ENCODE data around the gene BORCS6. TPM values are rescaled to one million over a fixed set of nuclear protein-coding genes. Genes with fewer than 3 reads are reported as not detected.

Gene BORCS6
- total and polyA plus RNA-seq, 2 of the 13 experiments (the other 11 are each of a cell fraction or from before 2014, with no cell fraction given), result 2.0 to 5.1 TPM

DNA sequence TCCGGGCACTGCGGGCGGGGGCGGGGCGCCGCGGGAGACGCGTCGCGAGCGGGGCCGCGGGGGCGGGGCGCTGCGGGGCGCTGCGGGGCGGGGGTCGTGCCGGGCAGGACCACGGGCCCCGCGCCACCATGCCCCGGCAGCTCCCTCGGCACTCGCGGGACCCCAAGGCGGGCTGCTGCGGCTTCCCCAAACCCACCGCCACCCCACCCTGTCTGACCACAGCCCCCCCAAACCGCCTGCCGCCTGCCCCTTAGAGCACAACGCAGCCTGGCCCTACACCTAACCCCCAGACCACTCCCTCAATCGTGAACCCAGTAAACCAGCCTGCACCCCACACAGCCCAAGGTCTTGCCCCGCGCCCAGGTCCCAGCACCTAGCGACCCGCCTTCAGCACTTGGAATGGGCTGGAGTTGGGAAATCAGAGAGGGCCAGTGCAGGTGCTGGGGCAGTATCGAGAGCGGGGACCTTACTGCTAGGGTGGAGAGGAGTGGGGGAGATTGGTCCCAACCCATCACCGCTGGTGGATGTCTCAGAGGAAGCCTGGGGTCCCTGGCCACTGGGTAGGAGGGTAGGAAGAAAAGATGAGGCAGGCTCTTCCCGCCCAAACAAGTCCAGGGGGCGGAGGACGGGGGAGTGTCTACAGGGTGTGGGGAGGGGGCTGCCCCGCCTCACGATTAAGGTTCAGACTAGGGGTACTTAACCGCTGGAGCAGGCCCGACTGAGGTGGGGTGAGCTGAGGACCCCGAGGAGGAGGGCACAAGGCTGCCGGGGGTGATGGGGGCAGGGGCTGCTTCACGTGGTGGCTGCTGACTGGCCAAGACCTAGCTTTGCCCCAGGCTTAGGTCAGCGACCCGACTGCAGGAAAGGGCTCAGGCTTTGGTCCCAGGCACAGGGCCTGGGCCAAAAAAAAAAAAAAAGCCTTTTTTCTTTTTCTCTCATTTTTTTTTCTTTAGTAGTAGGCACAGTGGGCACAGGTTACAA is 26.7 kb downstream of the BORCS6 start (continued):
- no peak for TF ChIP-seq ZNF275 (CRISPR knock-in tag; IDR thresholded peaks at IDR 0.05; ENCODE audit: borderline replicate concordance)
- no peak for TF ChIP-seq SRF (IDR thresholded peaks at IDR 0.05; ENCODE audit: low read depth, low read length)
- TF ChIP-seq TMF1 (CRISPR knock-in tag; IDR thresholded peaks at IDR 0.05; ENCODE audit: low read depth), result no peak
- no peak for TF ChIP-seq REST (IDR thresholded peaks at IDR 0.05; ENCODE audit: borderline replicate concordance in 1 of 2, low read depth in 1 of 2, low read length in 2 of 2)
- TF ChIP-seq, protein P1, sequence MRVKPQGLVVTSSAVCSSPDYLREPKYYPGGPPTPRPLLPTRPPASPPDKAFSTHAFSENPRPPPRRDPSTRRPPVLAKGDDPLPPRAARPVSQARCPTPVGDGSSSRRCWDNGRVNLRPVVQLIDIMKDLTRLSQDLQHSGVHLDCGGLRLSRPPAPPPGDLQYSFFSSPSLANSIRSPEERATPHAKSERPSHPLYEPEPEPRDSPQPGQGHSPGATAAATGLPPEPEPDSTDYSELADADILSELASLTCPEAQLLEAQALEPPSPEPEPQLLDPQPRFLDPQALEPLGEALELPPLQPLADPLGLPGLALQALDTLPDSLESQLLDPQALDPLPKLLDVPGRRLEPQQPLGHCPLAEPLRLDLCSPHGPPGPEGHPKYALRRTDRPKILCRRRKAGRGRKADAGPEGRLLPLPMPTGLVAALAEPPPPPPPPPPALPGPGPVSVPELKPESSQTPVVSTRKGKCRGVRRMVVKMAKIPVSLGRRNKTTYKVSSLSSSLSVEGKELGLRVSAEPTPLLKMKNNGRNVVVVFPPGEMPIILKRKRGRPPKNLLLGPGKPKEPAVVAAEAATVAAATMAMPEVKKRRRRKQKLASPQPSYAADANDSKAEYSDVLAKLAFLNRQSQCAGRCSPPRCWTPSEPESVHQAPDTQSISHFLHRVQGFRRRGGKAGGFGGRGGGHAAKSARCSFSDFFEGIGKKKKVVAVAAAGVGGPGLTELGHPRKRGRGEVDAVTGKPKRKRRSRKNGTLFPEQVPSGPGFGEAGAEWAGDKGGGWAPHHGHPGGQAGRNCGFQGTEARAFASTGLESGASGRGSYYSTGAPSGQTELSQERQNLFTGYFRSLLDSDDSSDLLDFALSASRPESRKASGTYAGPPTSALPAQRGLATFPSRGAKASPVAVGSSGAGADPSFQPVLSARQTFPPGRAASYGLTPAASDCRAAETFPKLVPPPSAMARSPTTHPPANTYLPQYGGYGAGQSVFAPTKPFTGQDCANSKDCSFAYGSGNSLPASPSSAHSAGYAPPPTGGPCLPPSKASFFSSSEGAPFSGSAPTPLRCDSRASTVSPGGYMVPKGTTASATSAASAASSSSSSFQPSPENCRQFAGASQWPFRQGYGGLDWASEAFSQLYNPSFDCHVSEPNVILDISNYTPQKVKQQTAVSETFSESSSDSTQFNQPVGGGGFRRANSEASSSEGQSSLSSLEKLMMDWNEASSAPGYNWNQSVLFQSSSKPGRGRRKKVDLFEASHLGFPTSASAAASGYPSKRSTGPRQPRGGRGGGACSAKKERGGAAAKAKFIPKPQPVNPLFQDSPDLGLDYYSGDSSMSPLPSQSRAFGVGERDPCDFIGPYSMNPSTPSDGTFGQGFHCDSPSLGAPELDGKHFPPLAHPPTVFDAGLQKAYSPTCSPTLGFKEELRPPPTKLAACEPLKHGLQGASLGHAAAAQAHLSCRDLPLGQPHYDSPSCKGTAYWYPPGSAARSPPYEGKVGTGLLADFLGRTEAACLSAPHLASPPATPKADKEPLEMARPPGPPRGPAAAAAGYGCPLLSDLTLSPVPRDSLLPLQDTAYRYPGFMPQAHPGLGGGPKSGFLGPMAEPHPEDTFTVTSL (CRISPR knock-in tag; IDR thresholded peaks at IDR 0.05; ENCODE audit: borderline replicate concordance), result no peak
- TF ChIP-seq, protein P2, sequence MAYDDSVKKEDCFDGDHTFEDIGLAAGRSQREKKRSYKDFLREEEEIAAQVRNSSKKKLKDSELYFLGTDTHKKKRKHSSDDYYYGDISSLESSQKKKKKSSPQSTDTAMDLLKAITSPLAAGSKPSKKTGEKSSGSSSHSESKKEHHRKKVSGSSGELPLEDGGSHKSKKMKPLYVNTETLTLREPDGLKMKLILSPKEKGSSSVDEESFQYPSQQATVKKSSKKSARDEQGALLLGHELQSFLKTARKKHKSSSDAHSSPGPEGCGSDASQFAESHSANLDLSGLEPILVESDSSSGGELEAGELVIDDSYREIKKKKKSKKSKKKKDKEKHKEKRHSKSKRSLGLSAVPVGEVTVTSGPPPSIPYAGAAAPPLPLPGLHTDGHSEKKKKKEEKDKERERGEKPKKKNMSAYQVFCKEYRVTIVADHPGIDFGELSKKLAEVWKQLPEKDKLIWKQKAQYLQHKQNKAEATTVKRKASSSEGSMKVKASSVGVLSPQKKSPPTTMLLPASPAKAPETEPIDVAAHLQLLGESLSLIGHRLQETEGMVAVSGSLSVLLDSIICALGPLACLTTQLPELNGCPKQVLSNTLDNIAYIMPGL (CRISPR knock-in tag; IDR thresholded peaks at IDR 0.05; ENCODE audit: borderline replicate concordance in 1 of 2, low read depth in 1 of 2), result peak in 1 of 2 experiments; percentile 18; a peak in 2 of 4 replicates
- TF ChIP-seq CEBPG (CRISPR knock-in tag; IDR thresholded peaks at IDR 0.05), result 0 out of 2 replicates have a peak, but pooled peaks have one; percentile 27
- no peak for TF ChIP-seq THAP9 (CRISPR knock-in tag; IDR thresholded peaks at IDR 0.05; ENCODE audit: borderline replicate concordance)
- 0 out of 2 replicates have a peak, but pooled peaks have one; percentile 32 for TF ChIP-seq SAP130 (CRISPR knock-in tag; IDR thresholded peaks at IDR 0.05; ENCODE audit: low read depth)
- TF ChIP-seq ZNF773 (CRISPR knock-in tag; IDR thresholded peaks at IDR 0.05; ENCODE audit: borderline replicate concordance), result no peak

Measured in HepG2 (cell line).